HG03175 (cell line): ENCODE results near the gene IFT52.
A peak's percentile ranks its signal among the peaks of the same experiment; 100 is the strongest.
"Not testable (repeated sequence)": the region's sequence is repeated elsewhere in the genome, so short reads cannot be mapped to it uniquely, and the experiment has no call there.

Source experiments
- ATAC-seq: cut with Tn5 transposase; IDR thresholded peaks from one replicate; pipeline ENCODE4 v1.9.1; 2021; ENCODE audit warnings: mild to moderate bottlenecking, moderate library complexity; ENCODE audit not compliant: unreplicated experiment

IFT52 gene

GRCh38 chr20:43567477-43567876, 23.3 kb upstream of the IFT52 start:
- ATAC-seq = no peak

- ATAC-seq = no peak
Measured at GRCh38 chr20:43568706-43569105, 22.0 kb upstream of the IFT52 start.

- ATAC-seq = no peak
Measured at GRCh38 chr20:43569282-43569681, 21.5 kb upstream of the IFT52 start.

GRCh38 chr20:43570496-43570895, 20.2 kb upstream of the IFT52 start:
- no peak for ATAC-seq

GRCh38 chr20:43571310-43571709, 19.4 kb upstream of the IFT52 start:
- no peak for ATAC-seq

GRCh38 chr20:43571771-43572170, 19.0 kb upstream of the IFT52 start:
- ATAC-seq = no peak

GRCh38 chr20:43572891-43573290, 17.8 kb upstream of the IFT52 start:
- no peak for ATAC-seq

- ATAC-seq = no peak
Measured at GRCh38 chr20:43576108-43576507, 14.6 kb upstream of the IFT52 start.

GRCh38 chr20:43579861-43580793, 10.6 kb upstream of the IFT52 start:
- ATAC-seq = no peak

- no peak for ATAC-seq
Measured at GRCh38 chr20:43583133-43583864, 7.4 kb upstream of the IFT52 start.

- ATAC-seq = no peak
Measured at GRCh38 chr20:43583982-43584432, 6.7 kb upstream of the IFT52 start.

GRCh38 chr20:43584448-43585136, 6.1 kb upstream of the IFT52 start:
- no peak for ATAC-seq

- no peak for ATAC-seq
Measured at GRCh38 chr20:43586641-43587040, 4.1 kb upstream of the IFT52 start.

- not testable (repeated sequence) for ATAC-seq
Measured at GRCh38 chr20:43588526-43588925, 2.2 kb upstream of the IFT52 start.

- peak; percentile 4 for ATAC-seq
Measured at GRCh38 chr20:43590036-43590391, 723 bp upstream of the IFT52 start.

GRCh38 chr20:43601960-43602359, 11.2 kb downstream of the IFT52 start:
- ATAC-seq = not testable (repeated sequence)

- no peak for ATAC-seq
Measured at GRCh38 chr20:43603124-43603523, 12.4 kb downstream of the IFT52 start.

- ATAC-seq = no peak
Measured at GRCh38 chr20:43605715-43606114, 15.0 kb downstream of the IFT52 start.

GRCh38 chr20:43607278-43607677, 16.5 kb downstream of the IFT52 start:
- ATAC-seq = not testable (repeated sequence)

GRCh38 chr20:43631598-43631997, 40.9 kb downstream of the IFT52 start:
- no peak for ATAC-seq

- no peak for ATAC-seq
Measured at GRCh38 chr20:43636429-43636828, 45.7 kb downstream of the IFT52 start.
